ENCODE measurements around the gene FGD3.

The FGD3 gene

GRCh38 chr9:93072383-93072795 is 125.1 kb downstream of the FGD3 start:
- TF ChIP-seq NFRKB (IDR thresholded peaks at IDR 0.05) (no peak), SUZ12 (IDR thresholded peaks at IDR 0.05) (no peak), ELF4 (IDR thresholded peaks at IDR 0.05) (no peak), LEF1 (IDR thresholded peaks at IDR 0.05; ENCODE audit: borderline replicate concordance) (no peak)
- TF ChIP-seq, protein P1, sequence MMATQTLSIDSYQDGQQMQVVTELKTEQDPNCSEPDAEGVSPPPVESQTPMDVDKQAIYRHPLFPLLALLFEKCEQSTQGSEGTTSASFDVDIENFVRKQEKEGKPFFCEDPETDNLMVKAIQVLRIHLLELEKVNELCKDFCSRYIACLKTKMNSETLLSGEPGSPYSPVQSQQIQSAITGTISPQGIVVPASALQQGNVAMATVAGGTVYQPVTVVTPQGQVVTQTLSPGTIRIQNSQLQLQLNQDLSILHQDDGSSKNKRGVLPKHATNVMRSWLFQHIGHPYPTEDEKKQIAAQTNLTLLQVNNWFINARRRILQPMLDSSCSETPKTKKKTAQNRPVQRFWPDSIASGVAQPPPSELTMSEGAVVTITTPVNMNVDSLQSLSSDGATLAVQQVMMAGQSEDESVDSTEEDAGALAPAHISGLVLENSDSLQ (IDR thresholded peaks at IDR 0.05) = no peak
- ChIA-PET POLR2A (no interaction called here), CTCF (no interaction called here)
- DNase-seq (ENCODE audit: extremely low spot score) = no peak

DNA sequence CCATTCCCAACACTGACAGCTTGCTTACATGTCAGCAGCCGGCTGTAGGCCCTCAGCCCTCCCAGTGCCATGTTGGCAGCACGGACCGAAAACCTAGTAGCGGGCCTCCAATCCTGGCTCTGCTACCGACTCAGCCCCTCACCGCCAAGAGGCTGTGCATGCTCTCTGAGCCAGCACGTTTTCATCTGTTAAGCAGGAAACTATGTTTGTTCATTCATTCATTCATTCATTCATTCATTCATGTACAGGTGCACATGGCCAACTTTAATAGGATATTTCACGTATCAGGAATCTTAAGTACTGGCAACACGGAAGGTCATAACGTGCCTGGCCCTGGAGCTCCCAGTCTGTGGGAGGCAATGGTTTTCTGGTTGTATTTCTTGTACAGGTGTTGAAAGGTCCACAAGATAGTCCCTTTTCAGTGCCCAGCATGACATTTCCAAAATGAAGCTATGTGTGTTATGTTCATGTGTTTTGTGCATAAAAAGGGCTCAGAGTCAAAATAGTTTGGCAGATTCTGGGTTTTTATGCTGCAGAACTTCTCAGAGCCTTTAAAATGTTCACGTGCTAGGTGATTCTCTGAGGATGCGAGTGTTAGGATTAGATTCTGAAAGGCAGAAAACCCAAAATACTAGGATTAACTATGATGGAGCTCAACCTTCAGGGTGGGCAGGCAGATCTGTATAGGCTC is 128.9 kb downstream of the FGD3 start:
- POLR2A ChIA-PET = no interaction called here
- no peak for DNase-seq (ENCODE audit: extremely low spot score)
- CTCF ChIA-PET = no interaction called here
- TF ChIP-seq TARDBP (IDR thresholded peaks at IDR 0.05) = no peak
- no peak for TF ChIP-seq SP1 (IDR thresholded peaks at IDR 0.05)
- no peak for TF ChIP-seq BHLHE40 (IDR thresholded peaks at IDR 0.05; ENCODE audit: borderline replicate concordance)
- TF ChIP-seq ARNT (IDR thresholded peaks at IDR 0.05) = no peak
- TF ChIP-seq CTBP1 (IDR thresholded peaks at IDR 0.05; ENCODE audit: borderline replicate concordance) = no peak
- TF ChIP-seq NFRKB (IDR thresholded peaks at IDR 0.05) = no peak
- TF ChIP-seq L3MBTL2 (conservative IDR thresholded peaks at IDR 0.05) = no peak
- TF ChIP-seq FOXK2 (IDR thresholded peaks at IDR 0.05) = no peak
- no peak for TF ChIP-seq FOXA1 (IDR thresholded peaks at IDR 0.05)
- TF ChIP-seq SUZ12 (IDR thresholded peaks at IDR 0.05) = no peak
- no peak for TF ChIP-seq ZNF384 (IDR thresholded peaks at IDR 0.05)
- TF ChIP-seq, protein P1 (IDR thresholded peaks at IDR 0.05) = no peak
- no peak for TF ChIP-seq HDGF (IDR thresholded peaks at IDR 0.05; ENCODE audit: borderline replicate concordance)
- TF ChIP-seq FOXM1 (IDR thresholded peaks at IDR 0.05; ENCODE audit: borderline replicate concordance) = no peak
- no peak for TF ChIP-seq LEF1 (IDR thresholded peaks at IDR 0.05; ENCODE audit: borderline replicate concordance)

DNA sequence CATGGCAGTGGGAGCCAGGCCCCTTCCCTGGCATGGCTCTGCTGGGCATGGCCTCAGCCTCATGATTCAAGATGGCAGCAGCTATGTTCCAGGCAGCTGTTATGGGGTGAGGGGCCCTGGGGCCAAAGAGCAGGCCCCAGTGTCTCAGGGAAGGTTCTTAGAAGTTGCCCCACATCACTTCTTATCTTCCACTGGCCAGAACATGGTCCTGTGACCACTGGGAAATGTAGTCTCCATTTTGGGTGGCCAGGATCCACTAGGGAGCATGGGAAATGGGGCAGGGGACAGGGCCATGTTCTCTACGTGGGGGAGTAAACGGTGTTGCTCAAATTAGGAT is 129.4 kb downstream of the FGD3 start:
- CTCF ChIA-PET = no interaction called here
- POLR2A ChIA-PET = no interaction called here
- no peak for TF ChIP-seq ARNT (IDR thresholded peaks at IDR 0.05)
- no peak for TF ChIP-seq TARDBP (IDR thresholded peaks at IDR 0.05)
- TF ChIP-seq ELF4 (IDR thresholded peaks at IDR 0.05) = no peak
- no peak for TF ChIP-seq BHLHE40 (IDR thresholded peaks at IDR 0.05; ENCODE audit: borderline replicate concordance)
- no peak for TF ChIP-seq LEF1 (IDR thresholded peaks at IDR 0.05; ENCODE audit: borderline replicate concordance)
- TF ChIP-seq ZNF384 (IDR thresholded peaks at IDR 0.05) = no peak
- no peak for TF ChIP-seq FOXA1 (IDR thresholded peaks at IDR 0.05)
- TF ChIP-seq, protein P1 (IDR thresholded peaks at IDR 0.05) = no peak
- TF ChIP-seq NFRKB (IDR thresholded peaks at IDR 0.05) = no peak
- no peak for TF ChIP-seq SP1 (IDR thresholded peaks at IDR 0.05)
- TF ChIP-seq FOXK2 (IDR thresholded peaks at IDR 0.05) = no peak
- TF ChIP-seq CTBP1 (IDR thresholded peaks at IDR 0.05; ENCODE audit: borderline replicate concordance) = no peak
- TF ChIP-seq FOXM1 (IDR thresholded peaks at IDR 0.05; ENCODE audit: borderline replicate concordance) = no peak
- TF ChIP-seq SUZ12 (IDR thresholded peaks at IDR 0.05) = no peak
- no peak for TF ChIP-seq HDGF (IDR thresholded peaks at IDR 0.05; ENCODE audit: borderline replicate concordance)
- no peak for TF ChIP-seq L3MBTL2 (conservative IDR thresholded peaks at IDR 0.05)
- DNase-seq (ENCODE audit: extremely low spot score) = no peak

- no peak for DNase-seq (ENCODE audit: extremely low spot score)
- ChIA-PET CTCF (no interaction called here), POLR2A (no interaction called here)
- TF ChIP-seq ELF4 (IDR thresholded peaks at IDR 0.05) = no peak
- TF ChIP-seq SUZ12 (IDR thresholded peaks at IDR 0.05) = no peak
- TF ChIP-seq L3MBTL2 (conservative IDR thresholded peaks at IDR 0.05) = no peak
- TF ChIP-seq TARDBP (IDR thresholded peaks at IDR 0.05) = no peak
- TF ChIP-seq LEF1 (IDR thresholded peaks at IDR 0.05; ENCODE audit: borderline replicate concordance) = no peak
- TF ChIP-seq HDGF (IDR thresholded peaks at IDR 0.05; ENCODE audit: borderline replicate concordance) = no peak
Measured at GRCh38 chr9:93077367-93077766, 130.0 kb downstream of the FGD3 start.

- TF ChIP-seq SUZ12 (IDR thresholded peaks at IDR 0.05) (no peak), NFRKB (IDR thresholded peaks at IDR 0.05) (no peak), ELF4 (IDR thresholded peaks at IDR 0.05) (no peak), FOXK2 (IDR thresholded peaks at IDR 0.05) (no peak), SP1 (IDR thresholded peaks at IDR 0.05) (no peak), FOXA1 (IDR thresholded peaks at IDR 0.05) (no peak)
- CTCF ChIA-PET = no interaction called here
- DNase-seq (ENCODE audit: extremely low spot score) = no peak
- POLR2A ChIA-PET = no interaction called here
Measured at GRCh38 chr9:93077811-93078210, 130.5 kb downstream of the FGD3 start.

DNA sequence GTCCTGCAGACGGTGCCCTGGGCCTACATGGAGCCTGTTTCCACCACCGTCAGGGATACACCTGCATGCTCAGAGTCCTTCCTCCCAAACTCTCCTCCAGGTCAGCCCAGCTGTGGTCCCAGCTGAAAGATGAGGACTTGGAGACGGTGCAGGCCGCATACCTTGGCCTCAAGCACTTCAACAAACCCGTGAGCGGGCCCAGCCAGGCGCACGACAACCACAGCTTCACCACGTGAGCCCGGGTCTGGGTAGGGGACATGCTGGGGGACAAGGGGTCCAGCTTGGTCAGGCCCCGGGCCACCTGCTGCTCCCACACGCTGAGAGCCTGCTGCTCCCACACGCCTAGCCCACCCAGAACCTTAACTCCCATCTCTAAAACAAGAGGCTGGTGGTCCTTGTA is 132.0 kb downstream of the FGD3 start:
- ChIA-PET POLR2A (no interaction called here), CTCF (no interaction called here)
- TF ChIP-seq NFRKB (IDR thresholded peaks at IDR 0.05) (no peak), FOXK2 (IDR thresholded peaks at IDR 0.05) (no peak), ARNT (IDR thresholded peaks at IDR 0.05) (no peak), LEF1 (IDR thresholded peaks at IDR 0.05; ENCODE audit: borderline replicate concordance) (no peak), CTBP1 (IDR thresholded peaks at IDR 0.05; ENCODE audit: borderline replicate concordance) (no peak), ELF4 (IDR thresholded peaks at IDR 0.05) (no peak), HDGF (IDR thresholded peaks at IDR 0.05; ENCODE audit: borderline replicate concordance) (no peak), L3MBTL2 (conservative IDR thresholded peaks at IDR 0.05) (no peak), SP1 (IDR thresholded peaks at IDR 0.05) (no peak), TARDBP (IDR thresholded peaks at IDR 0.05) (no peak), FOXM1 (IDR thresholded peaks at IDR 0.05; ENCODE audit: borderline replicate concordance) (no peak), FOXA1 (IDR thresholded peaks at IDR 0.05) (no peak)
- no peak for DNase-seq (ENCODE audit: extremely low spot score)

Data from HEK293T (cell line).